Measurements from ENCODE around the gene MYH3.

DNA sequence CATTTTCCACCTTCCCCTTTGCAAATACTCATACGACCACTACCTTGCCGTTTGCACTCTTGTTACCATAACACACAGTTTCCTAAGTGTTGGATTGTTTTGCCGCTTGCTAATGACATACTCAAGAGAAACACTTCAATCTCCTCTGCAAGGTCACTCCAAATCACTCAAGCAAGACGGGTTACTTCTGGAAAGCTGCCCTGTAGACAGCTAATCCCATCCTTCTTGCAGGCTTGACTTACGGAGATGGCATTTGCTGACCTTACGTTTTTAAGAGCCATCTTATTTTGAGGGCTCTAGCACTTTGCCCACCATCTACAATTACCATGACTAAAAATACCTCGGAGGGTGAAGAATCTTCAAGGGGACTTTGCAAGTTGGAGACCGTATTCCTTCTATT, 46.2 kb downstream of the MYH3 start:
- TF ChIP-seq, protein P1, sequence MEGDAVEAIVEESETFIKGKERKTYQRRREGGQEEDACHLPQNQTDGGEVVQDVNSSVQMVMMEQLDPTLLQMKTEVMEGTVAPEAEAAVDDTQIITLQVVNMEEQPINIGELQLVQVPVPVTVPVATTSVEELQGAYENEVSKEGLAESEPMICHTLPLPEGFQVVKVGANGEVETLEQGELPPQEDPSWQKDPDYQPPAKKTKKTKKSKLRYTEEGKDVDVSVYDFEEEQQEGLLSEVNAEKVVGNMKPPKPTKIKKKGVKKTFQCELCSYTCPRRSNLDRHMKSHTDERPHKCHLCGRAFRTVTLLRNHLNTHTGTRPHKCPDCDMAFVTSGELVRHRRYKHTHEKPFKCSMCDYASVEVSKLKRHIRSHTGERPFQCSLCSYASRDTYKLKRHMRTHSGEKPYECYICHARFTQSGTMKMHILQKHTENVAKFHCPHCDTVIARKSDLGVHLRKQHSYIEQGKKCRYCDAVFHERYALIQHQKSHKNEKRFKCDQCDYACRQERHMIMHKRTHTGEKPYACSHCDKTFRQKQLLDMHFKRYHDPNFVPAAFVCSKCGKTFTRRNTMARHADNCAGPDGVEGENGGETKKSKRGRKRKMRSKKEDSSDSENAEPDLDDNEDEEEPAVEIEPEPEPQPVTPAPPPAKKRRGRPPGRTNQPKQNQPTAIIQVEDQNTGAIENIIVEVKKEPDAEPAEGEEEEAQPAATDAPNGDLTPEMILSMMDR (conservative IDR thresholded peaks at IDR 0.05; ENCODE audit: low read depth, low read length) = no peak
- TF ChIP-seq EZH2 (IDR thresholded peaks at IDR 0.05; ENCODE audit: low read length, unreplicated experiment) = no peak
- TF ChIP-seq EZH2phosphoT487 (IDR thresholded peaks at IDR 0.05; ENCODE audit: borderline replicate concordance, low read length) = no peak
